Measurements from ENCODE around the gene GRID2IP.
"Not testable (repeated sequence)": the region's sequence is repeated elsewhere in the genome, so short reads cannot be mapped to it uniquely, and the experiment has no call there.

GRID2IP gene

GRCh38 chr7:6577369-6578113 lies 26.3 kb upstream of the GRID2IP start, which contains the start of gene ZDHHC4:
TSS of gene ZDHHC4 (plus strand) at chr7:6577454. CDS start at chr7:6580562, 3,108 bp downstream.
- no peaks in the 10 kb centered on the region for H3K9me3 ChIP-seq (ENCODE audit: control insufficient read depth in 2 of 2, low read length in 2 of 2)
- peak within 1 kb of the TSS; percentile 75 to 82 for H3K4me3 ChIP-seq (ENCODE audit: low read length in 2 of 2)
- H3K27me3 ChIP-seq (ENCODE audit: control insufficient read depth in 1 of 2, insufficient read depth in 2 of 2, low read length in 2 of 2): no peaks in the 10 kb centered on the region
- H3K27ac ChIP-seq (ENCODE audit: low read length): peak within 1 kb of the TSS; percentile 93
- H3K4me1 ChIP-seq (ENCODE audit: control insufficient read depth, insufficient read depth, low read length): peaks cover 11% of the 10 kb centered on the region
- peak within 1 kb of the TSS; percentile 92 for H3K9ac ChIP-seq (ENCODE audit: low read length in 2 of 2)
- H3K36me3 ChIP-seq (ENCODE audit: control insufficient read depth in 2 of 2, insufficient read depth in 2 of 2, low read length in 2 of 2): peaks cover 17 to 19% of the 10 kb centered on the region in 2 donors

GRCh38 chr7:6576867-6577368 lies 25.7 kb upstream of the GRID2IP start:
- H3K9me3 ChIP-seq (ENCODE audit: control insufficient read depth in 2 of 2, low read length in 2 of 2); H3K27me3 ChIP-seq (ENCODE audit: control insufficient read depth in 1 of 2, insufficient read depth in 2 of 2, low read length in 2 of 2): not testable (repeated sequence)
- peak overlapping the region; percentile 75 to 82 for H3K4me3 ChIP-seq (ENCODE audit: low read length in 2 of 2)
- peaks cover 15 to 16% of the 10 kb centered on the region in 2 donors for H3K36me3 ChIP-seq (ENCODE audit: control insufficient read depth in 2 of 2, insufficient read depth in 2 of 2, low read length in 2 of 2)
- H3K9ac ChIP-seq (ENCODE audit: low read length in 2 of 2): peak overlapping the region in 1 of 2 donors; percentile 15
- peaks cover 11% of the 10 kb centered on the region for H3K4me1 ChIP-seq (ENCODE audit: control insufficient read depth, insufficient read depth, low read length)
- peak overlapping the region; percentile 93 for H3K27ac ChIP-seq (ENCODE audit: low read length)

- Histone ChIP-seq H3K9ac (ENCODE audit: low read length in 2 of 2) (peak overlapping the region in 1 of 2 donors; percentile 15), H3K9me3 (ENCODE audit: control insufficient read depth in 2 of 2, low read length in 2 of 2) (no peaks in the 10 kb centered on the region), H3K4me1 (ENCODE audit: control insufficient read depth, insufficient read depth, low read length) (peaks cover 11% of the 10 kb centered on the region), H3K27ac (ENCODE audit: low read length) (no peak overlapping the region), H3K27me3 (ENCODE audit: control insufficient read depth in 1 of 2, insufficient read depth in 2 of 2, low read length in 2 of 2) (no peaks in the 10 kb centered on the region), H3K36me3 (ENCODE audit: control insufficient read depth in 2 of 2, insufficient read depth in 2 of 2, low read length in 2 of 2) (peaks cover 10 to 11% of the 10 kb centered on the region in 2 donors), H3K4me3 (ENCODE audit: low read length in 2 of 2) (peak overlapping the region; percentile 35 to 82)
Measured at GRCh38 chr7:6576024-6576866, 25.0 kb upstream of the GRID2IP start.

- Histone ChIP-seq H3K4me3 (ENCODE audit: low read length in 2 of 2) (no peak overlapping the region), H3K9me3 (ENCODE audit: control insufficient read depth in 2 of 2, low read length in 2 of 2) (no peaks in the 10 kb centered on the region), H3K36me3 (ENCODE audit: control insufficient read depth in 2 of 2, insufficient read depth in 2 of 2, low read length in 2 of 2) (peaks cover 3% of the 10 kb centered on the region in 2 donors)
Measured at GRCh38 chr7:6575281-6576023, 24.2 kb upstream of the GRID2IP start.

GRCh38 chr7:6571160-6571779 lies 20.0 kb upstream of the GRID2IP start:
- no peaks in the 10 kb centered on the region for H3K27me3 ChIP-seq (ENCODE audit: control insufficient read depth in 1 of 2, insufficient read depth in 2 of 2, low read length in 2 of 2)
- no peak overlapping the region for H3K9ac ChIP-seq (ENCODE audit: low read length in 2 of 2)
- no peaks in the 10 kb centered on the region for H3K36me3 ChIP-seq (ENCODE audit: control insufficient read depth in 2 of 2, insufficient read depth in 2 of 2, low read length in 2 of 2)
- H3K9me3 ChIP-seq (ENCODE audit: control insufficient read depth in 2 of 2, low read length in 2 of 2): no peaks in the 10 kb centered on the region
- H3K4me3 ChIP-seq (ENCODE audit: low read length in 2 of 2): no peak overlapping the region
- H3K4me1 ChIP-seq (ENCODE audit: control insufficient read depth, insufficient read depth, low read length): no peaks in the 10 kb centered on the region
- H3K27ac ChIP-seq (ENCODE audit: low read length): no peak overlapping the region

More at GRCh38 chr7:6575281-6576023, 24.2 kb upstream of the GRID2IP start:
- Histone ChIP-seq H3K9ac (ENCODE audit: low read length in 2 of 2) (no peak overlapping the region), H3K27ac (ENCODE audit: low read length) (no peak overlapping the region), H3K27me3 (ENCODE audit: control insufficient read depth in 1 of 2, insufficient read depth in 2 of 2, low read length in 2 of 2) (no peaks in the 10 kb centered on the region), H3K4me1 (ENCODE audit: control insufficient read depth, insufficient read depth, low read length) (peaks cover 11% of the 10 kb centered on the region)

GRCh38 chr7:6567886-6568285 lies 16.6 kb upstream of the GRID2IP start:
- H3K27ac ChIP-seq (ENCODE audit: low read length): no peak overlapping the region
- H3K27me3 ChIP-seq (ENCODE audit: control insufficient read depth in 1 of 2, insufficient read depth in 2 of 2, low read length in 2 of 2): no peaks in the 10 kb centered on the region
- no peaks in the 10 kb centered on the region for H3K4me1 ChIP-seq (ENCODE audit: control insufficient read depth, insufficient read depth, low read length)
- no peaks in the 10 kb centered on the region for H3K36me3 ChIP-seq (ENCODE audit: control insufficient read depth in 2 of 2, insufficient read depth in 2 of 2, low read length in 2 of 2)
- no peak overlapping the region for H3K9ac ChIP-seq (ENCODE audit: low read length in 2 of 2)
- no peaks in the 10 kb centered on the region for H3K9me3 ChIP-seq (ENCODE audit: control insufficient read depth in 2 of 2, low read length in 2 of 2)
- H3K4me3 ChIP-seq (ENCODE audit: low read length in 2 of 2): no peak overlapping the region

GRCh38 chr7:6565655-6566054 lies 14.4 kb upstream of the GRID2IP start:
- Histone ChIP-seq H3K4me3 (ENCODE audit: low read length in 2 of 2) (no peak overlapping the region), H3K4me1 (ENCODE audit: control insufficient read depth, insufficient read depth, low read length) (no peaks in the 10 kb centered on the region), H3K27ac (ENCODE audit: low read length) (no peak overlapping the region), H3K9me3 (ENCODE audit: control insufficient read depth in 2 of 2, low read length in 2 of 2) (no peaks in the 10 kb centered on the region), H3K36me3 (ENCODE audit: control insufficient read depth in 2 of 2, insufficient read depth in 2 of 2, low read length in 2 of 2) (no peaks in the 10 kb centered on the region), H3K27me3 (ENCODE audit: control insufficient read depth in 1 of 2, insufficient read depth in 2 of 2, low read length in 2 of 2) (no peaks in the 10 kb centered on the region), H3K9ac (ENCODE audit: low read length in 2 of 2) (no peak overlapping the region)

GRCh38 chr7:6563936-6564770 lies 12.9 kb upstream of the GRID2IP start:
- no peaks in the 10 kb centered on the region for H3K36me3 ChIP-seq (ENCODE audit: control insufficient read depth in 2 of 2, insufficient read depth in 2 of 2, low read length in 2 of 2)
- H3K27ac ChIP-seq (ENCODE audit: low read length): no peak overlapping the region
- no peak overlapping the region for H3K4me3 ChIP-seq (ENCODE audit: low read length in 2 of 2)
- H3K9ac ChIP-seq (ENCODE audit: low read length in 2 of 2): no peak overlapping the region
- H3K9me3 ChIP-seq (ENCODE audit: control insufficient read depth in 2 of 2, low read length in 2 of 2): no peaks in the 10 kb centered on the region
- no peaks in the 10 kb centered on the region for H3K27me3 ChIP-seq (ENCODE audit: control insufficient read depth in 1 of 2, insufficient read depth in 2 of 2, low read length in 2 of 2)
- no peaks in the 10 kb centered on the region for H3K4me1 ChIP-seq (ENCODE audit: control insufficient read depth, insufficient read depth, low read length)

GRCh38 chr7:6562106-6562505 lies 10.8 kb upstream of the GRID2IP start:
- H3K27ac ChIP-seq (ENCODE audit: low read length): no peak overlapping the region
- H3K4me3 ChIP-seq (ENCODE audit: low read length in 2 of 2): no peak overlapping the region
- no peaks in the 10 kb centered on the region for H3K27me3 ChIP-seq (ENCODE audit: control insufficient read depth in 1 of 2, insufficient read depth in 2 of 2, low read length in 2 of 2)
- H3K9ac ChIP-seq (ENCODE audit: low read length in 2 of 2): no peak overlapping the region
- no peaks in the 10 kb centered on the region for H3K9me3 ChIP-seq (ENCODE audit: control insufficient read depth in 2 of 2, low read length in 2 of 2)
- no peaks in the 10 kb centered on the region for H3K4me1 ChIP-seq (ENCODE audit: control insufficient read depth, insufficient read depth, low read length)
- H3K36me3 ChIP-seq (ENCODE audit: control insufficient read depth in 2 of 2, insufficient read depth in 2 of 2, low read length in 2 of 2): no peaks in the 10 kb centered on the region

Data from stomach smooth muscle (tissue), 2 donors.